GM21786 (cell line): Measurements from ENCODE around the gene CBX3.
"Not testable (repeated sequence)": the region's sequence is repeated elsewhere in the genome, so short reads cannot be mapped to it uniquely, and the experiment has no call there.

Experiments
- ATAC-seq: cut with Tn5 transposase; IDR thresholded peaks from one replicate; pipeline ENCODE4 v1.9.1; 2021; ENCODE audit not compliant: unreplicated experiment

The CBX3 gene

GRCh38 chr7:26200444-26201246 is 900 bp upstream of the CBX3 start, which contains the start of gene HNRNPA2B1:
HNRNPA2B1 (minus strand) TSS chr7:26200746; CDS start chr7:26200577, 169 bp downstream.
- peak; percentile 47 for ATAC-seq

GRCh38 chr7:26202019-26202990 is 760 bp downstream of the CBX3 start:
- peak; percentile 2 for ATAC-seq

- ATAC-seq, result no peak
These were observed 1.5 kb downstream of the CBX3 start for GRCh38 chr7:26203016-26203415.

- no peak for ATAC-seq
These were observed 6.5 kb downstream of the CBX3 start for GRCh38 chr7:26208040-26208439.

- no peak for ATAC-seq
These were observed 11.6 kb downstream of the CBX3 start for GRCh38 chr7:26212921-26213718.

- no peak for ATAC-seq
These were observed 12.4 kb downstream of the CBX3 start for GRCh38 chr7:26213807-26214515.

GRCh38 chr7:26216049-26216448 is 14.5 kb downstream of the CBX3 start:
- ATAC-seq, result no peak

- no peak for ATAC-seq
These were observed 22.8 kb downstream of the CBX3 start for GRCh38 chr7:26224359-26224758.

- ATAC-seq, result no peak
These were observed 26.4 kb downstream of the CBX3 start for GRCh38 chr7:26227987-26228386.

GRCh38 chr7:26233902-26234511 is 32.5 kb downstream of the CBX3 start:
- no peak for ATAC-seq

GRCh38 chr7:26237035-26237807 is 35.7 kb downstream of the CBX3 start:
- no peak for ATAC-seq

- no peak for ATAC-seq
These were observed 36.5 kb downstream of the CBX3 start for GRCh38 chr7:26238032-26238431.

GRCh38 chr7:26245150-26245549 is 43.6 kb downstream of the CBX3 start:
- no peak for ATAC-seq

GRCh38 chr7:26250239-26250638 is 48.7 kb downstream of the CBX3 start:
- ATAC-seq, result no peak

- ATAC-seq, result not testable (repeated sequence)
These were observed 60.3 kb downstream of the CBX3 start for GRCh38 chr7:26261866-26262265.
